Breast epithelium (tissue), 3 donors: ENCODE data around the gene TASOR2.

Experiments used
- POLR2A ChIP-seq: fragments of 450-650 bp; IDR thresholded peaks from one replicate; pipeline ENCODE4 v1.6.1; 2016; ENCODE audit warnings: antibody characterized with exemption, mild to moderate bottlenecking, moderate library complexity
- TF ChIP-seq, protein P1 (sequence below), 3 donors: fragments of 450-650 bp; IDR thresholded peaks; one replicate each; pipeline ENCODE4 v1.5.1; 2016 to 2017; ENCODE audit warnings: antibody characterized with exemption in 3 of 3, mild to moderate bottlenecking in 3 of 3, moderate library complexity in 3 of 3

DNA sequence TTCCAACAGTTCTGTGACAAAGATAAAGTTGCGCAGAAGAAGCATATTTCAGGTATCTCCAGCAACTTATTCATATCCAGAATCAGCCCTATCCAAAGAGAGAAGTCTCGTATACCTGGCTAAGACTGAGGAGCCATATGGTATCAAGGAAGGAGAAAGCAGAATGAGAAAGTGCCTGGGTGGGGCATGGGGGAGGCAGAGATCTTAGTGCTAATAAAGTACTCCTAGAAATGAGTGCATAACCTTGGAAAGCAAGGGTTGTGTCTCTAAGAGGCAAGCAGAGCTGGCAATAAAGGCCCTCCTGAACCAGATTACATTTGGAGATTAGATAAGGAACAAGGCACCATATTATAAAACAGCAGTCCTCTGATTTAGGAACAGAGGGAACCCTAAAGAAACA, 12.7 kb downstream of the TASOR2 start:
- no peak for TF ChIP-seq POLR2A
- TF ChIP-seq, protein P1, sequence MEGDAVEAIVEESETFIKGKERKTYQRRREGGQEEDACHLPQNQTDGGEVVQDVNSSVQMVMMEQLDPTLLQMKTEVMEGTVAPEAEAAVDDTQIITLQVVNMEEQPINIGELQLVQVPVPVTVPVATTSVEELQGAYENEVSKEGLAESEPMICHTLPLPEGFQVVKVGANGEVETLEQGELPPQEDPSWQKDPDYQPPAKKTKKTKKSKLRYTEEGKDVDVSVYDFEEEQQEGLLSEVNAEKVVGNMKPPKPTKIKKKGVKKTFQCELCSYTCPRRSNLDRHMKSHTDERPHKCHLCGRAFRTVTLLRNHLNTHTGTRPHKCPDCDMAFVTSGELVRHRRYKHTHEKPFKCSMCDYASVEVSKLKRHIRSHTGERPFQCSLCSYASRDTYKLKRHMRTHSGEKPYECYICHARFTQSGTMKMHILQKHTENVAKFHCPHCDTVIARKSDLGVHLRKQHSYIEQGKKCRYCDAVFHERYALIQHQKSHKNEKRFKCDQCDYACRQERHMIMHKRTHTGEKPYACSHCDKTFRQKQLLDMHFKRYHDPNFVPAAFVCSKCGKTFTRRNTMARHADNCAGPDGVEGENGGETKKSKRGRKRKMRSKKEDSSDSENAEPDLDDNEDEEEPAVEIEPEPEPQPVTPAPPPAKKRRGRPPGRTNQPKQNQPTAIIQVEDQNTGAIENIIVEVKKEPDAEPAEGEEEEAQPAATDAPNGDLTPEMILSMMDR (IDR thresholded peaks at IDR 0.05) = no peak
